ENCODE measurements around the gene TSPO2.

TSPO2 gene

DNA sequence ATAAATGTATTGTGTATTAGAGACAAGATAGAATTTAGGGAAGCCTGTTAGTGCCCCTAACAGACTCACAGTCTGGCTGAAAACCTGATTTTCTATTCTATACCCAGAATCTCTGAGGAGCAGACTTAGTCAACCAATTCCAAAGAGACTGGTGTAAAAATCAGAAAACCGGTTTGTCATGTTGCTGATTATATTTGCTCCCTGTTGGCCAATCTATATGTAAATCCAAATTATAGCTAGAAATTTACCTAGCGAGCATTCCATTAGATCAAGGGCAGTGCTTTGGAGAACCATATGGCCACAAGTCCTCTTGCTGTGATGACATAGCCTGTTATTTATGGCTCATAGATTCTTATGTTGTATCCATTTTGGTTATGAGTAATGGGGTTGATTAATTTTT is 35.3 kb downstream of the TSPO2 start:
- no peak for DNase-seq

GRCh38 chr6:41078101-41078500 is 35.8 kb downstream of the TSPO2 start:
- DNase-seq: no peak

- DNase-seq: no peak
Observed at GRCh38 chr6:41079080-41079479, 36.8 kb downstream of the TSPO2 start.

GRCh38 chr6:41080621-41081020 is 38.4 kb downstream of the TSPO2 start:
- DNase-seq: no peak

GRCh38 chr6:41083072-41083471 is 40.8 kb downstream of the TSPO2 start:
- DNase-seq: no peak

DNA sequence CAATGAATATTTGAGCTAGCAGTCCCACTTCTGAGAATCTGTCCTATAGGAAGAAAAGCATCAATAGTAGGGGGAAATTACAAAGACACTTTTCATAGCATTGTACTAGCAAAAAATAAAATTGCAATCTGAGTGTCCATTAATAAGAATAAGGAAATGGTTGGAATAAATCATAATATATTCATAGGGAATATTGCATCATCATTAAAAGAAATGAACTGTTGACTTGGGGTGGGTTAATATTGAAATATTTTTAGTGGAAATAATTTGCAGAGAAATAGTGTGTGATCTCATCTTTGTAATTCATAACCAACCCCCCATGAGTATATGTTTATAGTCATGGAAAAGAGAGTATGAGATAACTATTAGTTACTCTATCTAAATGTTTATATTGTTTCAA is 42.9 kb downstream of the TSPO2 start:
- no peak for DNase-seq

DNA sequence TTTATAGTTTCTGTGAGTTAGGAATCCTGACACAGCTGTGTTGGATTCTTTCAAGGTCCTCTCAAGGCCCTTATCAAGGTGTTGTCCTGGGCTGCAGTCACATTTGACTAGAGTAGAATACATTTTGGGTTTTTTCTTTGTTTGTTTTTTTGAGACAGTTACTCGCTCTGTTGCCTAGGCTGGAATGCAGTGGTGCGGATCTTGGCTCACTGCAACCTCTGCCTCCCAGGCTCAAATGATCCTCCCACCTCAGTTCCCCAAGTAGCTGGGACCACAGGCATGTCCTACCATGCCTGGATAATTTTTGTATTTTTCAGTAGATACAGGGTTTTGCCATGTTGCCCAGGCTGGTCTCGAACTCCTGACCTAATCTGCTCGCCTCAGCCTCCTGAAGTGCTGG is 46.2 kb downstream of the TSPO2 start:
- no peak for DNase-seq

DNA sequence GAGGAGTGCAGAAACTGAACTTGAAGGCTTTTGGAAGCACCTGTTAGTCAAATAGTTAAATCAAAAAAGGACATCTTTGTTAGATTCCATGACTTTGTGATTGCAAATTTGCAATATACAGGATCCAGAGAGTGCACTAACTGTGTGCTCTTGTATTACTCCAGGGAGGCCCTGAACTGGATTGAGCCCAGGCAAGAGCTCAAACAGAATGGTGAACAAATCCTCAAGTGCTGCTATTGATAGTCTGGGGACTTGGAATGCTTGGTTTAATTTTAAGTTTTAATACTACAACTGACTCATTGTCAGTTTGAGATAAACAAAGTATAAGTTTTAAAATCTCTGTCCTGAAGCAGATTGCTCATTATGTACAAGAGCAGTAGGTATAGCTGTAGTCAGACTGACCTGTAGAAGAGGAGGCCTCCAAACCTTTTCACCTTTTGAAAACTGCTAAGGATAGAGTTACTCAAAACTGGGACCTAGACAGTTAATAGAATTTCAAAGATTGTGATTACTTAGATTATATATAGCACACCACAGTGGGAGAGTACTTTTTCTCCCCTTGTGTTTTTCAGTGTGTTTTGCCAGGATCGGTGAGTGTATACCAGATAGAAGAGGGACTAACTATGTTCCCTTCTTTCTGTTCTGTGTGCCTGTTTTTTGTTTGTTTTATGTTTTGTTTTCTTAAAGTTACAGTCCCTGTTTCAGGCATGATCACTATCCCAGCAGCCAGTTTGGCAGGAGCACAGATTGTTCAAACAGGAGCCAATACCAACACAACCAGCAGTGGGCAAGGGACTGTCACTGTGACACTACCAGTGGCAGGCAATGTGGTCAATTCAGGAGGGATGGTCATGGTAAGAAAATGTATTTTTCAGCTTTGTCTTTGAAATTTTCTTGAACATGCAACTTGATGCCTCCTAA is 48.8 kb downstream of the TSPO2 start:
- DNase-seq: no peak

GRCh38 chr6:41092421-41093140 is 50.3 kb downstream of the TSPO2 start:
- no peak for DNase-seq

DNA sequence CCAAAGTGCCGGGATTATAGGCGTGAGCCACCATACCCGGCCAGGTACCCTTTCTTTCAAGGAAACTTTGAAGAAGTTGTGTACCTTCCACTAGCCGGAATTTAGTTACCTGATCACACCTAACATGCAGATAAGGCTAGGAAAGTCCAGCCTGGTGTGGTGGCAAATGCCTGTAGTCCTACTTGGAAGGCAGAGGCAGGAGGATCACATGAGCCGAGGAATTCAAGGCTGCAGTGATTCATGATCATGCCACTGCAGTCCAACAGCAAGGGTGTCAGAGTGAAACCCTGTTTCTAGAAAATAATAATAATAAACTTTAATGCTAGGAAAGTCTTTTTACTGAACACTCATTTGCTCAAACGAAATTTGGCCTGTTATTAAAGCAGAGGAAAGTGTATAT is 51.5 kb downstream of the TSPO2 start:
- DNase-seq: no peak
